NCI-H524 (cell line): ENCODE data around the gene NPTN.
"Not testable (repeated sequence)": the region's sequence is repeated elsewhere in the genome, so short reads cannot be mapped to it uniquely, and the experiment has no call there.

Experiments used
- DNase-seq, 2 experiments: peaks; one replicate each; lab custom pipeline; 2025; lab: John Stamatoyannopoulos, UW

The NPTN gene

GRCh38 chr15:73570355-73571032 lies 62.7 kb downstream of the NPTN start:
- DNase-seq: no peak

GRCh38 chr15:73569361-73569760 lies 63.8 kb downstream of the NPTN start:
- peak in 1 of 2 experiments; percentile 18 for DNase-seq

- DNase-seq: no peak
Measured at GRCh38 chr15:73568564-73569280, 64.5 kb downstream of the NPTN start.

- DNase-seq: no peak
Measured at GRCh38 chr15:73567020-73567419, 66.2 kb downstream of the NPTN start.

- DNase-seq: peak; percentile 21 to 52
Measured at GRCh38 chr15:73564255-73564654, 68.9 kb downstream of the NPTN start.

- peak; percentile 15 to 80 for DNase-seq
Measured at GRCh38 chr15:73560501-73561117, 72.6 kb downstream of the NPTN start.

GRCh38 chr15:73558529-73558928 lies 74.7 kb downstream of the NPTN start:
- DNase-seq: no peak

GRCh38 chr15:73555080-73555479 lies 78.1 kb downstream of the NPTN start:
- DNase-seq: no peak

- peak in 1 of 2 experiments; percentile 50 for DNase-seq
Measured at GRCh38 chr15:73550190-73550589, 83.0 kb downstream of the NPTN start.

- not testable (repeated sequence) for DNase-seq
Measured at GRCh38 chr15:73548925-73549324, 84.3 kb downstream of the NPTN start.

GRCh38 chr15:73541479-73541878 lies 91.7 kb downstream of the NPTN start:
- no peak for DNase-seq

GRCh38 chr15:73540161-73540560 lies 93.0 kb downstream of the NPTN start:
- no peak for DNase-seq

- DNase-seq: no peak
Measured at GRCh38 chr15:73539212-73540128, 93.7 kb downstream of the NPTN start.

- no peak for DNase-seq
Measured at GRCh38 chr15:73538563-73539211, 94.5 kb downstream of the NPTN start.

GRCh38 chr15:73538123-73538522 lies 95.1 kb downstream of the NPTN start:
- no peak for DNase-seq

- DNase-seq: no peak
Measured at GRCh38 chr15:73530649-73531048, 102.5 kb downstream of the NPTN start.

- DNase-seq: no peak
Measured at GRCh38 chr15:73527598-73527997, 105.6 kb downstream of the NPTN start.

GRCh38 chr15:73524919-73525318 lies 108.3 kb downstream of the NPTN start:
- DNase-seq: no peak

- DNase-seq: no peak
Measured at GRCh38 chr15:73522011-73522410, 111.2 kb downstream of the NPTN start.

GRCh38 chr15:73518876-73519733 lies 114.1 kb downstream of the NPTN start:
- peak in 1 of 2 experiments; percentile 32 for DNase-seq
